ENCODE measurements around the gene CCR1. TPM values are rescaled to one million over a fixed set of nuclear protein-coding genes. Genes with fewer than 3 reads are reported as not detected.

Gene CCR1
- total RNA-seq, 1 experiment from 2014 or later = 0.28 TPM

GRCh38 chr3:46206282-46207015 lies 1.7 kb downstream of the CCR1 start:
- intact Hi-C loops (cut with micrococcal nuclease; ENCODE audit: unreplicated experiment) = loop anchor here (5.0 kb wide), 1 partner anchor 236 kb away; no protein-coding TSS in a partner anchor
- Histone ChIP-seq H3K4me2 (no peak overlapping the region; the same call in 1 of the 2 replicates), H3F3A (ENCODE audit: insufficient read depth, low read depth) (no peaks in the 10 kb centered on the region), H3K9me3 (ENCODE audit: insufficient read depth, low read depth) (no peaks in the 10 kb centered on the region), H3K27ac (no peak overlapping the region), H4K20me1 (ENCODE audit: insufficient read depth) (no peaks in the 10 kb centered on the region), H3K36me3 (ENCODE audit: low read depth) (no peaks in the 10 kb centered on the region), H3K9me2 (ENCODE audit: insufficient read depth) (no peaks in the 10 kb centered on the region), H2AFZ (no peak overlapping the region), H3K4me3 (no peak overlapping the region), H3K27me3 (ENCODE audit: insufficient read depth, low read depth) (no peaks in the 10 kb centered on the region), H3K4me1 (replicated peaks; ENCODE audit: insufficient read depth) (peaks cover 14% of the 10 kb centered on the region), H3K79me2 (ENCODE audit: low read depth) (no peaks in the 10 kb centered on the region)
- no TSS peak for BruUV-seq (replicated peaks)
- DNase-seq = no peak
- TF ChIP-seq EZH2 (IDR thresholded peaks at IDR 0.05; ENCODE audit: low read depth) = no peak
- no peak for TF ChIP-seq CTCF (conservative IDR thresholded peaks at IDR 0.05)
- CTCF ChIA-PET = interaction anchor here (0.7 kb wide), 1 partner anchor 164 kb away, joined by 4 read pairs; the partner anchor contains the start of gene CCR5
- POLR2A ChIA-PET (ENCODE audit: unreplicated experiment) = no interaction called here

- Histone ChIP-seq H3K4me2 (no peak overlapping the region), H3K79me2 (ENCODE audit: low read depth) (no peaks in the 10 kb centered on the region), H3K9me3 (ENCODE audit: insufficient read depth, low read depth) (no peaks in the 10 kb centered on the region), H3K27ac (no peak overlapping the region), H3F3A (ENCODE audit: insufficient read depth, low read depth) (no peaks in the 10 kb centered on the region), H3K27me3 (ENCODE audit: insufficient read depth, low read depth) (no peaks in the 10 kb centered on the region), H3K9me2 (ENCODE audit: insufficient read depth) (no peaks in the 10 kb centered on the region), H3K4me1 (replicated peaks; ENCODE audit: insufficient read depth) (peaks cover 14% of the 10 kb centered on the region), H3K36me3 (ENCODE audit: low read depth) (no peaks in the 10 kb centered on the region), H3K4me3 (no peak overlapping the region), H2AFZ (no peak overlapping the region), H4K20me1 (ENCODE audit: insufficient read depth) (no peaks in the 10 kb centered on the region)
- ChIA-PET CTCF (interaction anchor here (0.7 kb wide), 1 partner anchor 427 kb away, joined by 3 read pairs; no protein-coding TSS in a partner anchor), POLR2A (ENCODE audit: unreplicated experiment) (no interaction called here)
- BruUV-seq (replicated peaks) = no TSS peak
- intact Hi-C loops (cut with micrococcal nuclease; ENCODE audit: unreplicated experiment) = loop anchor here (5.0 kb wide), 1 partner anchor 237 kb away; no protein-coding TSS in a partner anchor
- DNase-seq = no peak
- TF ChIP-seq EZH2 (IDR thresholded peaks at IDR 0.05; ENCODE audit: low read depth) (no peak), CTCF (conservative IDR thresholded peaks at IDR 0.05) (no peak)
Measured at GRCh38 chr3:46205286-46205960, 2.7 kb downstream of the CCR1 start.

- ChIA-PET CTCF (no interaction called here), POLR2A (ENCODE audit: unreplicated experiment) (no interaction called here)
- no peaks in the 10 kb centered on the region for H3K9me2 ChIP-seq (ENCODE audit: insufficient read depth)
- H3K27ac ChIP-seq = no peak overlapping the region
- peaks cover 7% of the 10 kb centered on the region for H3K4me1 ChIP-seq (replicated peaks; ENCODE audit: insufficient read depth)
- no peak overlapping the region for H3K4me3 ChIP-seq
- no peak for DNase-seq
- BruUV-seq (replicated peaks) = no TSS peak
- H3F3A ChIP-seq (ENCODE audit: insufficient read depth, low read depth) = no peaks in the 10 kb centered on the region
- no peaks in the 10 kb centered on the region for H4K20me1 ChIP-seq (ENCODE audit: insufficient read depth)
- no peaks in the 10 kb centered on the region for H3K27me3 ChIP-seq (ENCODE audit: insufficient read depth, low read depth)
- H3K9me3 ChIP-seq (ENCODE audit: insufficient read depth, low read depth) = no peaks in the 10 kb centered on the region
- no peaks in the 10 kb centered on the region for H3K36me3 ChIP-seq (ENCODE audit: low read depth)
- no peak overlapping the region for H2AFZ ChIP-seq
- H3K4me2 ChIP-seq = no peak overlapping the region
- intact Hi-C loops (cut with micrococcal nuclease; ENCODE audit: unreplicated experiment) = no loop called here
- no peaks in the 10 kb centered on the region for H3K79me2 ChIP-seq (ENCODE audit: low read depth)
- TF ChIP-seq EZH2 (IDR thresholded peaks at IDR 0.05; ENCODE audit: low read depth) (no peak), CTCF (conservative IDR thresholded peaks at IDR 0.05) (no peak)
Measured at GRCh38 chr3:46203681-46204080, 4.4 kb downstream of the CCR1 start.
